H1 (cell line): Measurements from ENCODE around the gene TNS3. TPM values are rescaled to one million over a fixed set of nuclear protein-coding genes. Genes with fewer than 3 reads are reported as not detected.

Experiments
- polyA plus RNA-seq, 7 experiments: library from polyadenylated mRNA; depleted of rRNA in 3 of 7; stranded (reverse) in 5 of 7; unstranded in 2 of 7; fragments of >200 nt in 5 of 7; fragments of 200-250 nt in 2 of 7; gene quantifications; 1 replicate in 5 of 7; 2 replicates in 1 of 7; 4 replicates in 1 of 7; pipeline versions ENCODE4 v1.2.1 to v1.2.3, GENCODE V29; 2011 to 2013; ENCODE audit warnings: missing spikeins in 2 of 7, mixed read lengths in 2 of 7
- total RNA-seq: library from RNA; stranded (reverse); fragmentation: NEBNext Ultra II Directional; extraction: Animal tissue kit (Norgen Biotek cat#: 25700); gene quantifications from 2 replicates; pipeline ENCODE4 v1.2.1, GENCODE V29; 2021
- TF ChIP-seq, protein P1 (sequence below): fragments of 300-600 bp; sonication (generic); IDR thresholded peaks from 2 replicates; pipeline ENCODE4 v1.7.1; 2012; ENCODE audit warnings: low read length, moderate library complexity, mild to moderate bottlenecking, inconsistent platforms; ENCODE audit not compliant: insufficient replicate concordance

Gene TNS3
- total and polyA plus RNA-seq, 2 of the 8 experiments (the other 6 are each of a cell fraction or from before 2014, with no cell fraction given) = 11.9 to 24.2 TPM

DNA sequence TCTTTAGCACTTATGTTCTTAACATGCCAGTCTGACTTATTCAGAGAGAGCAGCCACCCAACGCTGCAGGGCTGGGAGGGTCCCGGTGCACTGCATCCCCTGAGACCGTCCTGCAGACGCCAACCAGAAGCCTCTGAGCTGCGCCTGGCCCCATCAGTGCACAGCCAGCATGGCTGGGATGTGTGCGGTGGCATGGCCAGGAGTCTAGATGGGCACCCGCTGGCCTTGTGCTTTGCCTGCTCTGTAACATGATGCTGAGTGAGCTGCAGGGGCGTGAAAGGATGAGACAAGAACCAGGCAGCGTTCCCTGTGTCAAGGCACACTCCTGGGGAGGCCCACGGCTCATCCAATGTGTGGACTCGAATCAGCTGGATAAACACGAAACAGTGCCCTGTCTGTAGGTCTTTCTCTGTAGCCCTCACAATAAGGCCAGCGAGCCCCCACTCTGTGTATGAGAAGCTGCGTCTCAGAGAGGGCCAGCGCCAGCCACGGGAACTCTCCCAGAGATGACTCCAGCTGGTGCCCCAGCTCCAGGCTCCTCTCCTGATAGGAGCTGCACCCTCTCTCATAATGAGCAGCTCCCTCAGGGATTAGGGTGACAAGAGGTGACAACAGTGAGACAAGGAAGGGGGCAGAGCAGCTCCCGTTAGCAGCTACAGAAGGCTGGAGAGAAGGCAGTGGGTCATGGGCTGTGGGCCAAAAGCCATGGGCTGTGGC, 96.8 kb downstream of the TNS3 start (continued):
- TF ChIP-seq, protein P1, sequence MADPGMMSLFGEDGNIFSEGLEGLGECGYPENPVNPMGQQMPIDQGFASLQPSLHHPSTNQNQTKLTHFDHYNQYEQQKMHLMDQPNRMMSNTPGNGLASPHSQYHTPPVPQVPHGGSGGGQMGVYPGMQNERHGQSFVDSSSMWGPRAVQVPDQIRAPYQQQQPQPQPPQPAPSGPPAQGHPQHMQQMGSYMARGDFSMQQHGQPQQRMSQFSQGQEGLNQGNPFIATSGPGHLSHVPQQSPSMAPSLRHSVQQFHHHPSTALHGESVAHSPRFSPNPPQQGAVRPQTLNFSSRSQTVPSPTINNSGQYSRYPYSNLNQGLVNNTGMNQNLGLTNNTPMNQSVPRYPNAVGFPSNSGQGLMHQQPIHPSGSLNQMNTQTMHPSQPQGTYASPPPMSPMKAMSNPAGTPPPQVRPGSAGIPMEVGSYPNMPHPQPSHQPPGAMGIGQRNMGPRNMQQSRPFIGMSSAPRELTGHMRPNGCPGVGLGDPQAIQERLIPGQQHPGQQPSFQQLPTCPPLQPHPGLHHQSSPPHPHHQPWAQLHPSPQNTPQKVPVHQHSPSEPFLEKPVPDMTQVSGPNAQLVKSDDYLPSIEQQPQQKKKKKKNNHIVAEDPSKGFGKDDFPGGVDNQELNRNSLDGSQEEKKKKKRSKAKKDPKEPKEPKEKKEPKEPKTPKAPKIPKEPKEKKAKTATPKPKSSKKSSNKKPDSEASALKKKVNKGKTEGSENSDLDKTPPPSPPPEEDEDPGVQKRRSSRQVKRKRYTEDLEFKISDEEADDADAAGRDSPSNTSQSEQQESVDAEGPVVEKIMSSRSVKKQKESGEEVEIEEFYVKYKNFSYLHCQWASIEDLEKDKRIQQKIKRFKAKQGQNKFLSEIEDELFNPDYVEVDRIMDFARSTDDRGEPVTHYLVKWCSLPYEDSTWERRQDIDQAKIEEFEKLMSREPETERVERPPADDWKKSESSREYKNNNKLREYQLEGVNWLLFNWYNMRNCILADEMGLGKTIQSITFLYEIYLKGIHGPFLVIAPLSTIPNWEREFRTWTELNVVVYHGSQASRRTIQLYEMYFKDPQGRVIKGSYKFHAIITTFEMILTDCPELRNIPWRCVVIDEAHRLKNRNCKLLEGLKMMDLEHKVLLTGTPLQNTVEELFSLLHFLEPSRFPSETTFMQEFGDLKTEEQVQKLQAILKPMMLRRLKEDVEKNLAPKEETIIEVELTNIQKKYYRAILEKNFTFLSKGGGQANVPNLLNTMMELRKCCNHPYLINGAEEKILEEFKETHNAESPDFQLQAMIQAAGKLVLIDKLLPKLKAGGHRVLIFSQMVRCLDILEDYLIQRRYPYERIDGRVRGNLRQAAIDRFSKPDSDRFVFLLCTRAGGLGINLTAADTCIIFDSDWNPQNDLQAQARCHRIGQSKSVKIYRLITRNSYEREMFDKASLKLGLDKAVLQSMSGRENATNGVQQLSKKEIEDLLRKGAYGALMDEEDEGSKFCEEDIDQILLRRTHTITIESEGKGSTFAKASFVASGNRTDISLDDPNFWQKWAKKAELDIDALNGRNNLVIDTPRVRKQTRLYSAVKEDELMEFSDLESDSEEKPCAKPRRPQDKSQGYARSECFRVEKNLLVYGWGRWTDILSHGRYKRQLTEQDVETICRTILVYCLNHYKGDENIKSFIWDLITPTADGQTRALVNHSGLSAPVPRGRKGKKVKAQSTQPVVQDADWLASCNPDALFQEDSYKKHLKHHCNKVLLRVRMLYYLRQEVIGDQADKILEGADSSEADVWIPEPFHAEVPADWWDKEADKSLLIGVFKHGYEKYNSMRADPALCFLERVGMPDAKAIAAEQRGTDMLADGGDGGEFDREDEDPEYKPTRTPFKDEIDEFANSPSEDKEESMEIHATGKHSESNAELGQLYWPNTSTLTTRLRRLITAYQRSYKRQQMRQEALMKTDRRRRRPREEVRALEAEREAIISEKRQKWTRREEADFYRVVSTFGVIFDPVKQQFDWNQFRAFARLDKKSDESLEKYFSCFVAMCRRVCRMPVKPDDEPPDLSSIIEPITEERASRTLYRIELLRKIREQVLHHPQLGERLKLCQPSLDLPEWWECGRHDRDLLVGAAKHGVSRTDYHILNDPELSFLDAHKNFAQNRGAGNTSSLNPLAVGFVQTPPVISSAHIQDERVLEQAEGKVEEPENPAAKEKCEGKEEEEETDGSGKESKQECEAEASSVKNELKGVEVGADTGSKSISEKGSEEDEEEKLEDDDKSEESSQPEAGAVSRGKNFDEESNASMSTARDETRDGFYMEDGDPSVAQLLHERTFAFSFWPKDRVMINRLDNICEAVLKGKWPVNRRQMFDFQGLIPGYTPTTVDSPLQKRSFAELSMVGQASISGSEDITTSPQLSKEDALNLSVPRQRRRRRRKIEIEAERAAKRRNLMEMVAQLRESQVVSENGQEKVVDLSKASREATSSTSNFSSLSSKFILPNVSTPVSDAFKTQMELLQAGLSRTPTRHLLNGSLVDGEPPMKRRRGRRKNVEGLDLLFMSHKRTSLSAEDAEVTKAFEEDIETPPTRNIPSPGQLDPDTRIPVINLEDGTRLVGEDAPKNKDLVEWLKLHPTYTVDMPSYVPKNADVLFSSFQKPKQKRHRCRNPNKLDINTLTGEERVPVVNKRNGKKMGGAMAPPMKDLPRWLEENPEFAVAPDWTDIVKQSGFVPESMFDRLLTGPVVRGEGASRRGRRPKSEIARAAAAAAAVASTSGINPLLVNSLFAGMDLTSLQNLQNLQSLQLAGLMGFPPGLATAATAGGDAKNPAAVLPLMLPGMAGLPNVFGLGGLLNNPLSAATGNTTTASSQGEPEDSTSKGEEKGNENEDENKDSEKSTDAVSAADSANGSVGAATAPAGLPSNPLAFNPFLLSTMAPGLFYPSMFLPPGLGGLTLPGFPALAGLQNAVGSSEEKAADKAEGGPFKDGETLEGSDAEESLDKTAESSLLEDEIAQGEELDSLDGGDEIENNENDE = no peak
